ENCODE measurements around the gene ARHGAP44.

Gene ARHGAP44

DNA sequence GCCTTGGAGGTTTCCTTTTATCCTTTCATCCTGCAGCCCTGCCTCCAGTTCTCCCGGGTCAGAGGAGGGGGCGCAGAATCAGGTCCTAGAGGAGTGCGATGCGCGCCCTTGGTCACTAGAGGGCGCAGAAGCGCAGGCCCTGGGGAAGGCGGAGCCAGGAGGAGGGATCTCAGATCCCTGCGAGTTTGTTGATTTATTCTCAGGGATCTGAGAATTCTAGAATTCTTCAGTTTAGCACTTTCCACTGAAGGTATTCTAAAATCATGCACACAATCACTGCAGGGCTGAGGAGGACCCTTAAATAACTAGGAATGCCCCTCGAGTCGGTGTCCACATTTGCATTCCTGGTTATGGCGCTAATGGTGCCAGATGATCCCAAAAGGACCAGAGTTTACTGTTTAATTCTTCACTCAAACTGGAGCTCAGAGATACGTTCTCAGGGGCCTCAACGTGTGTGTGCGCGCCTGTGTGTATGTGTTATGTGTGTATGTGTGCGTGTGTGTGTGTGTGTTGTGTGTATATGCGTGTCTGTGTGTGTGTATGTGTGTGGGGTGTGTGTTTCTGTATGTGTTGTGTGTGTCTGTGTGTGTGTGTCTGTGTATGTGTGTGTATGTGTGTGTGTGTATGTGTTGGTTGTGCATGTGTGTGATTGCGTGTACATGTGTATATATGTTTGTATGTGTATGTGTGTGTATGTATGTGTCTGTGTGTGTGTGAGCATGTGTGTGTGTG is 235.4 kb downstream of the ARHGAP44 start:
- DNase-seq (ENCODE audit: low read depth in 2 of 2): peak; percentile 41 to 49

DNA sequence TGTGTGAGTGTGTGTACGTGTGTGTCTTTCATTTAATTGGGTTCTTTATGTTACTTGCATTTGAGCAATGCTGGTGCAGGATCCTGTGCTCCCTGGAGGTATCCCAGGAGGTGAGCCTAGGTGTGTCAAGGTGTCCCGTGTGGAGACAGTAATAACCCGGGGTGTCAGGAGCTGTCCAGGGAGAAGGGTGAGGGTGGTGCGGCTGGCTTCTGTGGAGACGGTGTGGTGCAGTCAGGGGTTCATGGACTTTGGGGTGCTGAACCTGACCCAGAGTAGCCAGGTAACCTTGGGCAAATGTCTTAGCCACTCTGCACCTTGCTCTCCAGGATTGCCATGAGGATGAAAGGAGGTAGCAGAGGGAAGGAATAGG is 235.9 kb downstream of the ARHGAP44 start:
- DNase-seq (ENCODE audit: low read depth in 2 of 2): no peak

DNA sequence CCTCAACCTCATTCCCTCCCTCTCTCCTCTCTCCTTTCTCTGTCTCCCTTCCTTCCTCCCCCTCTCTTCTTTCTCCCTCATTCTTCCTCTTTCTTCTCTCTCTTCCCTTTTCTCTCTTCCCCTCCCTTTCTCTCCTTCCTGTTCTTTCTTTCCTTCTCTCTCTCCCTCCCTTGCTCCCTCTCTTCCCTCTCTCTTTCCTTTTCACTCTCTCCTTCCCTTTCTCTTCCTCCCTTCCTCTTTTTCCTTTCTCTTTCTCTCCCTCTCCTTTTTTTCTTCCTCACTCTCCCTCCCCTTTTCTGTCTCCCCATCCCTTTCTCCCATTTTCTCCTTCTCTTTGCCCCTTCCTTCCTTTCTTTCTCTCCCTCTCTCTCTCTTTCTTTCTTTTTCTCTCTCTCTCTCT is 236.4 kb downstream of the ARHGAP44 start:
- DNase-seq (ENCODE audit: low read depth in 2 of 2): no peak

DNA sequence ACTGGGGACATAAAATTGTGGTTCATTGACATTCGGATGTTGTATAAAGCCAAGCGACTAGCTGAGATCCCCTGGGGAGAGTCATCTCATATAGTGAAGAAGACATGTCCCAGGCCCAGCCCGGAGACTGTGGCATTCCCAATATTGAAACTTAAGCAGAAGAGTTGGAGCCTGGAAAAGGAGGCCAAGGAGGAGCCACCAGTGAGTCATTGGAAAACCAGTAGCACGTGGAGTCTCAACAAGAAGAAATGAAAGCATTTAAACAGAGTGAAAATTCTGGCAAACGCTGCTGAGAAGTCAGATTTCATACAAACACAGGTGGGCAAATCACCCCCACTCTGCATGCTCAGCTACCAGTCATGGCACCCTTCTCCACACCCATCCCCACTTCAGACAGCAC is 237.9 kb downstream of the ARHGAP44 start:
- DNase-seq (ENCODE audit: low read depth in 2 of 2): no peak

DNA sequence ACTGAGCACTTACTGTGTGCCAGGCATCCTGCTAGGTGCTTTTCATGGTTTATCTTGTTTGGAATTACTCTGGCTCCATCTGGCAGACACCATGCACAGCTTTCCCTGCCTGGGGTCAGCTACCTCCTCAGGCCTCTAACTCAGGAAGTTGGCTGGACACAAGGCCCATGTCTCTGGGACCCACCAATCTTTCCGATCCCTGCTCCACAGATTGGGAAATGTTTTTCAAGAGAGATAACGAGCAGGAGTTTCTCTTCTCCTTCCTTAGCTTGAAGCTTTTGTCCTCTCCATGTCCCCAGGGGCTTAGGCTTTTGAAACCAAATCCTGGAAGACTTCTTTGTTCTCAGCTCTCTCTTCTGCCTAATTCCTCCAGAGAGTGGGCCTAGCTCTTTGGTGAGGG is 240.0 kb downstream of the ARHGAP44 start:
- no peak for DNase-seq (ENCODE audit: low read depth in 2 of 2)

DNA sequence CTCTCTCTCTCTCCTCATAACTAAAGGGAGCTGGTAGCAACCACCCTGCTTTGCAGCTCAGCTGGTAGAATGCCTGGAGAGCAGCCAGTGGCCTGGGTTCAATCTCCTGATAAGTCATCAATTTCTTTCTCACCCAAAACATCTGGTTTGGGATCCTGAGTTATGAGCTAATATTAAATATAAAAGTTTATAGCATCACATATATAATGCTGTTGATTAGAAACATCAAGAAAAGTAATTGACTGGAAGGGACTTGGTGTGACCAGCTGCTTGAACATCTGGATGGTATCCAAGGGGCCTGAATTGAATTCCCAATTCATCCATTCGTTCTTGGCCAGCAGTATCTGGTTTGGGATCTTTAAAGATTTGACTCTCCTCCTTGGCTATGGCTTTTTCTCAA is 240.8 kb downstream of the ARHGAP44 start:
- DNase-seq (ENCODE audit: low read depth in 2 of 2): no peak

DNA sequence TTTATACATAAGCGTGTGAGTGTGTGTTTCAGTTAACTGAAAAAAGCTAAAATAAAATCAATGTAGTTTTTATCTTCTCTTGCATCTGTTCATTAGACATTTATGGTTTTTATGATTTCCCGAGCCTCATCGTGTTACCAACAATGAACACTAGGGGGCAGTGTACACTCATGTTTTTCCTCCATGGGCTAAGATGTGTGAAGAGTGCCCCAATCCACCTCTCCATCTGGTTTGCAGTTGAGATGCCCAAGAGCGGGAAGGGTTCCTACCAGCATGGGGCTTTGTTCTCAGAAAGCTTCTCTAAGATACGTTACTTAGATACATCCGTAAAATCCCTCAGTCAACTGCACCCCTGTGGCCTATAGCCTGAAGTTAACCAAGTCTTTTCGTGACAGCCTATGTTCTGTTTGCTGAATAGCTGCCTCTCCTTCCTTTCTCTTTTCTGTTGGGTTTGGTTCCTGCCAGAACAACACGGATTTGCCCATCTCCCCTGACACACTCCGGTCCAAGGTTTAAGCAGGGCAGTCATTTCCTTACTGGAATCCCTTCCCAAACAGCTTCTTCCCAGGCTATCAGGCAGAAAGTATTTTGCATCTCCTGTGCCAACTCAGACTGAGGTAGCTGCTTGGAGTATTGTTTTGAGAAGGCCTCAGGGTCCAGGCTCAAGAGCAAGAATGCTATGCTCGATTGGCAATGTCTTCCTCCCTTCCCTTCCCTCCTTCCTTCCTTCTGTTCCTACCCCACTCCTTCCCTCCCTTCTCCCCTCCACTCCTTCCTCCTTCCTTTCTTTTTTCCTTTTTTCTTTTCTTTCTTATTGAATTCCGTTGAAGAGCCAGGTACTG is 241.4 kb downstream of the ARHGAP44 start:
- no peak for DNase-seq (ENCODE audit: low read depth in 2 of 2)

DNA sequence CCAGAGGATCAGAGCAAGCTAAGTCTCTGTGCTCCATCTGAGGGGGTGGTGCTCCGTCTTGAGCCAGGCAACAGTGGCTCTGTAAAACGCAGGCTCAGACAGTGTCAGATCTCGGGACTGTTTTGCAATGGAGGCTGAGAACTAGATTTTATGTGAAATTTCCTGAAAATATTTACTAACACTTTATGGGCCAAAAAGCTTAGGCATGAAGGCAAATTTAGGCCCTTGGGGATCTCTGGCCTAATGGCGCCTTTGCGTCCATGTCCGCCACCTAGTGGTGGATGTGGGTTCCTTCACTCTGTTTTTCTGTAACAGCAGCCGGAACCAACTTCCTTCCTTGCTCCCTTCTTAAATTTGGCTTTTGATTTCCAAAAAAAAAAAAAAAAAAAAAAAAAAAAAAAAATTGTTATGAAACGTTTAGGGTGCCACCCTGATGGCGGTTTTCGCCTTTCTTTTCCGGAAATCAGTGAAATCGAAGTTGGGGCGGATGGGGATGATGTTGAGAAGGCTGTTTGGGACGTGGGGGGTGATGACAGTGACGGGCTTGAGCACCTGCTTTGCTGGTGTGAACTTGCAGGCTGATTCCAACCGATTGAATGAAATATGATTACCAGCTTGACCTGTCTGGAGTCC is 242.5 kb downstream of the ARHGAP44 start:
- peak in 1 of 2 donors; percentile 14 for DNase-seq (ENCODE audit: low read depth in 2 of 2)

DNA sequence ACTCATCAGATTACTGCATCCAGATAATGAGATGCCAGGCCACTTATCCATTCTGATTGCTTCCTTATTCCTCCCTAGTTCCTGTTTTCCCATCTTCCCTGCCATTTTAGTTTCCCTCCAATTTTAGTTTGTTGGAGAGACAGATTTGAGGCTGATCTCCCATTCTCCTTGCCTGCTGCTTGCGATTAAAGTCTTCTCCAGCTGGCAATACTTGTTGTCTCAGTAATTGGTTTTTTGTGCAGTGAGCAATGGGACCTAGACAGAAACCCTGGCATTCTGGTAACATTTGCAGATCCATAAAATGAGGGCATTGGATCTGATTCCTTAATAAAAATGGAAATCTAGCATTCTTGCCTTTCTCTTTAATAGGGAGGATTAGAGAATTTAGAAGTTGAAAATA is 246.1 kb downstream of the ARHGAP44 start:
- DNase-seq (ENCODE audit: low read depth in 2 of 2): no peak

DNA sequence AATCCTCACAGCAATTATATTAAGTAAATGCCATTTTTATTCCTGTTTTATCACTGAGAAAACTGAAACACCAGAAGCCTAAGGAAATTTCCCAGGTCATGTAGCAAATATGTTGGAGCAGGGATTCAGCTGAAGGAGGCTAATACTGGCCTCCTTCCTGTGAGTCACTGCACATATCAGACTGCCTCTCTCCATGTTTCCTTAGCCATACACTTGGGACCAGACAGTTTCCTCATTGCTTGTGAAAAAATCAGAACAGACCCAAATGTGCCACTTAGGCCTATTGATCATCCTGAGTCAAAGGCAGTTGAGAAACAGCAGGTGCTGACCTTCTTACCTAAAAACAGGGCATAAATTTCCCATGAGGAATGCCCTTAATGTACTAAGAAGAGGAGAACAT is 247.5 kb downstream of the ARHGAP44 start:
- DNase-seq (ENCODE audit: low read depth in 2 of 2): no peak

DNA sequence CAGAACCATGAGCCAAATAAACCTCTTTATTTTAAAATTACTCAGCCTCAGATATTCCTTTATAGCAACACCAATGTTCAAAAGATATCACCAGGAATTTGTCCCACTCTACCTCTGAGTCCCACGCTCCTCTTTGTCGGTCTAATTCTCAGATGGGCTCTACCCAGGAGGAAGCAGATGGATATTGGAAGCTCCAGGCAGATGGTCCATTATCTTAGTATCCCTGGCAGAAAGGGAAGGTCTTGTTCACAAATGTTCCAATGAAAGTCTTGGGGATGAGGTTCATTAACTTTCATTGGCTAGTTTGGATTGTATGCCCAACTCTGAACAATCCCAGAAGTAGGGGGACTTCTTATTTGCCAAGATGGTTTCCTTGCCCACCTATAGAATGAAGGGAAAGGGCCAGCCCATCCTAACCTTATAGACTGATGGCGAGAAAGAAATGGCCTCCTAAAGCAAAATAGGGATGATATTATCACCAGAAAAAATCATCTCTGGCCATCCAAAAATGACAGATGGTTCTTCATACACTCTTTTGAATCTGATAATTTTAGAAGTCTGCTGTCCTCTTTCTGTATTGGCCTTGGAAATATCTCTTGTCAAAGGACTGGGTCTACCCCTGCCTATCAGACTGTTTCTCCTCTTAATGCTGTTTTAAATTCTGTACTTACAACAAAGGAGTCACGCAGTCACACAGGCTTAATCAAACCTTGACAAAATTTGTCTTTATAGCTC is 249.8 kb downstream of the ARHGAP44 start:
- DNase-seq (ENCODE audit: low read depth in 2 of 2): no peak
